Nephron (organoid): ENCODE results near the gene SORCS3.

Experiments
- H3K27ac Mint-ChIP-seq, 3 experiments: 2 replicates each; pipeline ENCODE4 v1.8.0; 2020; ENCODE audit warnings: mixed read lengths in 3 of 3, mild to moderate bottlenecking in 2 of 3, moderate library complexity in 1 of 3
- H3K27me3 Mint-ChIP-seq: 2 replicates; pipeline ENCODE4 v1.8.0; 2021; ENCODE audit warnings: low read depth, mild to moderate bottlenecking, moderate library complexity, mixed read lengths
- H3K36me3 Mint-ChIP-seq: 2 replicates; pipeline ENCODE4 v1.8.0; 2020; ENCODE audit warnings: low read depth, mixed read lengths
- H3K4me1 Mint-ChIP-seq: 2 replicates; pipeline ENCODE4 v1.8.0; 2020; ENCODE audit warnings: mixed read lengths
- H3K4me3 Mint-ChIP-seq, 3 experiments: 2 replicates each; pipeline ENCODE4 v1.8.0; 2020; ENCODE audit warnings: mild to moderate bottlenecking in 3 of 3, mixed read lengths in 3 of 3, moderate library complexity in 2 of 3
- H3K9me3 Mint-ChIP-seq: 2 replicates; pipeline ENCODE4 v1.8.0; 2020; ENCODE audit warnings: mixed read lengths
- TF ChIP-seq, protein P1 (sequence below), 3 experiments: fragments of 200-600 bp; sonication (generic); IDR thresholded peaks; one replicate each; pipeline ENCODE4 v1.5.0; 2021; ENCODE audit warnings: antibody characterized with exemption in 3 of 3; ENCODE audit not compliant: unreplicated experiment in 3 of 3

The SORCS3 gene

DNA sequence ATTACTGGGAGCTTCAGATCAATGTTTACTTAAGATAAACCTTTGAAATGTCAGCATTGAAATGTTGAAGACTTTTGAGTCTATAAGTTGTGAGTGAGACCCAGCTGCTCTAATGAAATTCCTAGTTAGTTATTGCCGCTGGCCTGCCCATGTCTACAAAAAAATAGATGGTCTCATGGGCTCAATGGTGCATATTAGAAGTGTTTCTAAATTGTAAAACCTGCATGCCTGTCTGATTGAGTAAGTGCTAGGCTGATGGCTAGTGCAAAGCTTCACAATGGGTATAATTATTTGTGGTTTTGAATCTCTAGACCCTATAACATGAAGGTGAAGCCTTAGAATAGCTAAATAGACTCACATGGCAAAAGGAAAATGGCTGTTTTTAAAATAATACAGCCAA is 234.5 kb downstream of the SORCS3 start:
- TF ChIP-seq, protein P1, sequence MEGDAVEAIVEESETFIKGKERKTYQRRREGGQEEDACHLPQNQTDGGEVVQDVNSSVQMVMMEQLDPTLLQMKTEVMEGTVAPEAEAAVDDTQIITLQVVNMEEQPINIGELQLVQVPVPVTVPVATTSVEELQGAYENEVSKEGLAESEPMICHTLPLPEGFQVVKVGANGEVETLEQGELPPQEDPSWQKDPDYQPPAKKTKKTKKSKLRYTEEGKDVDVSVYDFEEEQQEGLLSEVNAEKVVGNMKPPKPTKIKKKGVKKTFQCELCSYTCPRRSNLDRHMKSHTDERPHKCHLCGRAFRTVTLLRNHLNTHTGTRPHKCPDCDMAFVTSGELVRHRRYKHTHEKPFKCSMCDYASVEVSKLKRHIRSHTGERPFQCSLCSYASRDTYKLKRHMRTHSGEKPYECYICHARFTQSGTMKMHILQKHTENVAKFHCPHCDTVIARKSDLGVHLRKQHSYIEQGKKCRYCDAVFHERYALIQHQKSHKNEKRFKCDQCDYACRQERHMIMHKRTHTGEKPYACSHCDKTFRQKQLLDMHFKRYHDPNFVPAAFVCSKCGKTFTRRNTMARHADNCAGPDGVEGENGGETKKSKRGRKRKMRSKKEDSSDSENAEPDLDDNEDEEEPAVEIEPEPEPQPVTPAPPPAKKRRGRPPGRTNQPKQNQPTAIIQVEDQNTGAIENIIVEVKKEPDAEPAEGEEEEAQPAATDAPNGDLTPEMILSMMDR (IDR thresholded peaks at IDR 0.05; ENCODE audit: unreplicated experiment in 3 of 3): no peak
- Mint-ChIP-seq H3K4me1 (peaks cover 6% of the 10 kb centered on the region), H3K9me3 (no peaks in the 10 kb centered on the region), H3K4me3 (no peak overlapping the region), H3K27ac (peak overlapping the region in 1 of 3 experiments; percentile 53), H3K27me3 (peaks cover 3% of the 10 kb centered on the region), H3K36me3 (no peaks in the 10 kb centered on the region)

DNA sequence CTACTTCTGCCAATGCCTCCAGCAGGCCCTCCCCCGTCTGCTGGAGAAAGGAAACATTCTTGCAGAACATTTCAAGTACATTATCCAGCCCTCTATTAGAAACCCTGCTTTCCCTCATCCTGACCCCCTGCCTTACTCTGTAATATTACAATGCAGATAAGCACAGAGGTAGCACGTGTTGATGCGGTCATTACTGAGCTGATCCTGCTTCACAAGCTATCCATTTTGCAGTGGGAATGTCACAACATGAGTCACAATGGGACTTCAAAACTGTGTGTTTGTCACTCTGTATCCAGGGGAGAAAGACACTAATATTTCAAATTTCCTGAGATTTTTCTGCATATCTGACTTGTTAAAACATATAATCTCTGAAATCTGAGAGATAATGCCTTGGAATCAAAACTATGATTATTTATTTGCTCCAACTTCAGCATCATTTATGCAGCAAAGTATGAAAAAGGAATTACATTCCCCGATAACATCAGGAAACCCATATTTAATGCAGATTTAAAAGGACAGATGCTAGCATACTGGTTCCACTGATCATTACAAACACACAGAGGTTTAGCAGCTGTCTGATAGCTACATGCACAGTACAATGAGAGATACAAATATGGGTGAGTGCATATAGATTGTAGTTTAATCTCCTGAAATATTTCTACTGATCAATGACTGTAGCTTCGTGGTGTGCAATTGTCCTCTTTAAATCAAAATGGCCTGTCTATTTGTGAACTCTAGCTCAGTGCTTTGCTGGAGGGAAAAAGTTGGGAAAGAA is 239.7 kb downstream of the SORCS3 start:
- Mint-ChIP-seq H3K36me3 (no peaks in the 10 kb centered on the region), H3K27ac (no peak overlapping the region), H3K9me3 (no peaks in the 10 kb centered on the region), H3K4me1 (no peaks in the 10 kb centered on the region), H3K4me3 (no peak overlapping the region), H3K27me3 (peaks cover 3% of the 10 kb centered on the region)
- TF ChIP-seq, protein P1 (IDR thresholded peaks at IDR 0.05; ENCODE audit: unreplicated experiment in 3 of 3): no peak

DNA sequence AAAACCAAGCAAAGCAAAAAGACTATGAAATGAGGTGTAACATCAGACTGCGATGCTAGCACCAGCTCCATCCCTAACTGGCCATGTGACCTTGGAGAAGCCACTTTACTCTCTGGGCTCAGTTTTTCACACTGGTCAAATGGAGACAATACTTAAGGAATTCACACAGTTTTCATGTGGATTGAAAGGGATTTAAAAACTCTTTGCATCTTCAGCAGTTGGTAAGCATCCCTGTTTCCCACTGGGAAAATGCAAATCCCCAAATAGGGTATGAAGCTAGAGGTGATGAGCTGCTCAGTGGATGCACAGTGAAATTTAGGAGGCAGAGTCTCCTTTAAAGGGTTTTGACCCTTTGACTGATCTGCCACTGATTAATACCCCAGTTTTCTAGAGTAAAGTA is 240.7 kb downstream of the SORCS3 start:
- Mint-ChIP-seq H3K9me3 (no peaks in the 10 kb centered on the region), H3K4me3 (no peak overlapping the region), H3K36me3 (no peaks in the 10 kb centered on the region), H3K27me3 (peaks cover under 1% of the 10 kb centered on the region), H3K27ac (no peak overlapping the region), H3K4me1 (no peaks in the 10 kb centered on the region)
- TF ChIP-seq, protein P1 (IDR thresholded peaks at IDR 0.05; ENCODE audit: unreplicated experiment in 3 of 3): no peak

DNA sequence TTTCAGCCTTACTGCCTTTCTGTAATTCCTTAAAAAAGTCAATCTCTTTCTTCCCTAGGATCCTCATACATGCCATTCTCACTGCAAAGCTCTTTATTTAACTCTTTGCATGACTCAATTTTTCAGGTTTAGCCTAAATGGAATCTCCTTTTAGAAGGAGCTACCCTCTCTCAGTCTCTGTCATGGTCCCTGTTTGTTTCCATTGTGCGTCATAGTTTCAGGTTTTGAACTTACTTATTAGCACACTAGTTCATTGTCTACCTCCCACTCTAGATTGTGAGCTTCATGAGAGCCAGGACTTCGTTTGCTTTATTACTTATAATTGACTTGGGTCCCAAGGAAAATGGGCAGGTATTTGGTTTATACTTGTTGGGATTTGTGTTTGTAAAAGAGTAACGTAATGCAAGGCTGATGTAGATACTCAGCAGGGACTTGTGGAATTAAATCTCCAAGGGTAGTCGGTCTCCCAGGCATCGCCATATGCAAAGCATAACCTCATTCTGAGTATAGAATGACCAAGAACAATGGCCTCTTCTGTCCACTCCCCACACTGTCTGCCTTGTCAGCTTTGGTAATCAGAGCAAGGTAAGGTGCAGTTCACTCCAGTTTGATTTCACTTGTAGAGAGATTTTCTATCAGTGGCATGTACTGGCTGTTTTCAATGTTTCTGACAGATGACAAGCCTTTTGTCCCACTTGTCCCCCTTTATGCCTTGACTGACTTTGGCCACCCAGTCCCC is 252.0 kb downstream of the SORCS3 start:
- no peak overlapping the region for H3K4me3 Mint-ChIP-seq
- H3K27ac Mint-ChIP-seq: no peak overlapping the region
- TF ChIP-seq, protein P1 (IDR thresholded peaks at IDR 0.05; ENCODE audit: unreplicated experiment in 3 of 3): no peak
- peaks cover 5% of the 10 kb centered on the region for H3K4me1 Mint-ChIP-seq
- peaks cover 3% of the 10 kb centered on the region for H3K36me3 Mint-ChIP-seq
- peaks cover 16% of the 10 kb centered on the region for H3K9me3 Mint-ChIP-seq
- no peaks in the 10 kb centered on the region for H3K27me3 Mint-ChIP-seq

DNA sequence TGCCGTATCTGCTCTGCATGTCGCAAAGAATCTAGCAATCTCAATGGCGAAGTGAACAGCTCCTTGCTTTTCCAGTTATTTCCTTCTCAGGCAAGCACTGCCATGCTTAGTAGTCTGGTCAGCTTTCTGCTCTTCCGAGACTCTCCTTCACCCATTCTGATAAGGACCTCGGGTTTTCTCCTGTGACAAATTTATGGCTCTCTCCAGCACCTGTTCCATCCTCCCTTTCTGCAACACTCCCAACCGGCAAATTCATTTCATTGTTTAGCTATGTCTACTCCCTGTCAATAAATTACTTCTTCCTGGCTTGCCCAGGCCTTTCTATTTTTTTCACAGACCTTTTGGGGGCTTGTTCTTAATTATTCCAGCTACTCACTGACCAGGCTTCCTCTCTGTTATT is 252.6 kb downstream of the SORCS3 start:
- no peak overlapping the region for H3K4me3 Mint-ChIP-seq
- no peak overlapping the region for H3K27ac Mint-ChIP-seq
- peaks cover 11% of the 10 kb centered on the region for H3K9me3 Mint-ChIP-seq
- peaks cover 3% of the 10 kb centered on the region for H3K36me3 Mint-ChIP-seq
- TF ChIP-seq, protein P1 (IDR thresholded peaks at IDR 0.05; ENCODE audit: unreplicated experiment in 3 of 3): no peak
- no peaks in the 10 kb centered on the region for H3K27me3 Mint-ChIP-seq
- H3K4me1 Mint-ChIP-seq: peaks cover 5% of the 10 kb centered on the region
